GM12878 (cell line): Measurements from ENCODE around the gene OR2T3. TPM values are rescaled to one million over a fixed set of nuclear protein-coding genes. Genes with fewer than 3 reads are reported as not detected.

Experiments
- ATAC-seq: fragments of 200-7000 bp; cut with Tn5 transposase; 3 replicates; pipeline ENCODE4 v1.9.1; 2020; ENCODE audit warnings: mild to moderate bottlenecking, moderate library complexity
- BruUV-seq: library from RNA; stranded (reverse); fragments of 400-500 nt; replicated peaks from 2 replicates; lab custom pipeline; 2021; lab: Mats Ljungman, UMichigan
- CTCF ChIA-PET: fragments of 300-600 bp; sonication (Branson Sonifier 250); formaldehyde crosslinking; extraction: SDS; loops from one replicate; lab custom pipeline; 2021; ENCODE audit warnings: inconsistent platforms; lab: Yijun Ruan, JAX
- POLR2A ChIA-PET: fragments of 350-600 bp; formaldehyde crosslinking; extraction: SDS; loops from one replicate; lab custom pipeline; 2021; ENCODE audit warnings: inconsistent platforms; lab: Charles Lee
- RAD21 ChIA-PET: fragments of 300-600 bp; sonication (Branson Sonifier 250); formaldehyde crosslinking; loops from one replicate; lab custom pipeline; 2023; ENCODE audit warnings: antibody characterized with exemption; ENCODE audit not compliant: unreplicated experiment; lab: Charles Lee
- SMC1A ChIA-PET: fragments of 300-600 bp; sonication (Branson Sonifier 250); formaldehyde crosslinking; loops from one replicate; lab custom pipeline; 2023; ENCODE audit not compliant: unreplicated experiment, uncharacterized antibody; lab: Charles Lee
- DNase-seq: peaks from one replicate; pipeline ENCODE4 v3.0.0-alpha.2; 2011; ENCODE audit warnings: low read depth, low spot score
- FAIRE-seq: peaks from 3 replicates; lab custom pipeline; 2011; peaks lifted over from hg19 to GRCh38; lab: Jason Lieb, UNC
- H2AFZ ChIP-seq: 2 replicates; pipeline ENCODE4 v1.6.0; 2011; ENCODE audit warnings: low read depth, low read length, control low read depth; ENCODE audit not compliant: control insufficient read depth
- H3K27ac ChIP-seq: 2 replicates; pipeline ENCODE4 v1.5.1; 2011; ENCODE audit warnings: control low read depth; ENCODE audit not compliant: control insufficient read depth, insufficient read depth
- H3K27me3 ChIP-seq, 2 experiments: replicated peaks in 1 of 2; 2 replicates each; pipeline versions ENCODE4 v1.6.0 to v1.6.1; 2011; ENCODE audit warnings: low read length in 1 of 2; ENCODE audit not compliant: control insufficient read depth in 2 of 2, insufficient read depth in 2 of 2
- H3K36me3 ChIP-seq, 2 experiments: 2 replicates each; pipeline ENCODE4 v1.5.1; 2011; ENCODE audit warnings: low read length in 1 of 2; ENCODE audit not compliant: control insufficient read depth in 2 of 2, insufficient read depth in 2 of 2
- H3K4me1 ChIP-seq: 2 replicates; pipeline ENCODE4 v1.6.1; 2011; ENCODE audit warnings: mild to moderate bottlenecking, low read length, moderate library complexity, mixed read lengths; ENCODE audit not compliant: control insufficient read depth, insufficient read depth
- H3K4me2 ChIP-seq: 2 replicates; pipeline ENCODE4 v1.6.0; 2011; ENCODE audit warnings: control low read depth; ENCODE audit not compliant: control insufficient read depth, insufficient read depth
- H3K4me3 ChIP-seq: fragments of 200-600 bp; sonication (generic); 2 replicates; pipeline ENCODE4 v1.5.1; 2016
- H3K79me2 ChIP-seq: 2 replicates; pipeline ENCODE4 v1.6.0; 2011; ENCODE audit warnings: low read length; ENCODE audit not compliant: control insufficient read depth, insufficient read depth
- H3K9ac ChIP-seq: 2 replicates; pipeline ENCODE4 v1.8.0; 2011; ENCODE audit warnings: low read length, control low read depth, mixed read lengths; ENCODE audit not compliant: control insufficient read depth, insufficient read depth
- H3K9me3 ChIP-seq: replicated peaks from 3 replicates; pipeline ENCODE4 v1.5.1; 2011; ENCODE audit warnings: mild to moderate bottlenecking, low read length; ENCODE audit not compliant: control insufficient read depth, insufficient read depth
- H4K20me1 ChIP-seq: 2 replicates; pipeline ENCODE4 v1.6.0; 2011; ENCODE audit not compliant: control insufficient read depth, insufficient read depth
- CREM ChIP-seq: IDR thresholded peaks from 2 replicates; pipeline ENCODE4 v1.6.1; 2014; ENCODE audit warnings: antibody characterized with exemption, low read depth
- MEF2A ChIP-seq: IDR thresholded peaks from 2 replicates; pipeline ENCODE4 v1.6.1; 2011; ENCODE audit warnings: low read depth, mild to moderate bottlenecking, low read length, moderate library complexity; ENCODE audit not compliant: insufficient read depth
- NBN ChIP-seq: fragments of 450-650 bp; IDR thresholded peaks from 2 replicates; pipeline ENCODE4 v1.6.1; 2016
- SREBF2 ChIP-seq: IDR thresholded peaks from 2 replicates; pipeline ENCODE4 v1.6.1; 2012; ENCODE audit warnings: mild to moderate bottlenecking, low read length
- SRF ChIP-seq, 2 experiments: IDR thresholded peaks; 2 replicates each; pipeline ENCODE4 v1.6.1; 2011; ENCODE audit warnings: low read depth in 2 of 2, low read length in 2 of 2, mild to moderate bottlenecking in 1 of 2, moderate library complexity in 1 of 2
- WGBS: methylation state at CpG from one replicate; pipeline ENCODE4 v1.1.6; 2016; ENCODE audit warnings: low lambda C conversion rate; ENCODE audit not compliant: insufficient replicate concordance, insufficient coverage; ENCODE audit errors: missing lambda C conversion rate; 5-methylcytosine and 5-hydroxymethylcytosine counted together
- in situ Hi-C: fragments of 300-500 bp; cut with MboI; formaldehyde crosslinking; loops from 9 replicates; pipeline ENCODE4 v1.14.3; 2018; ENCODE audit warnings: mixed read lengths
- intact Hi-C: fragments of 100-400 bp; cut with micrococcal nuclease; formaldehyde crosslinking; loops from one replicate; pipeline ENCODE4 v1.14.2; 2022; ENCODE audit not compliant: unreplicated experiment
- polyA plus RNA-seq, 11 experiments: library from polyadenylated mRNA; depleted of rRNA in 4 of 11; unstranded in 6 of 11; stranded (reverse) in 5 of 11; fragments of >200 nt; fragmentation: Nextera tagmentation in 4 of 11; fragmentation: Illumina TruSeq in 1 of 11; extraction: Ambion mirVana in 4 of 11; extraction: Trizol in 1 of 11; gene quantifications; 1 replicate in 1 of 11; 2 replicates in 10 of 11; pipeline versions ENCODE4 v1.2.1 to v1.2.3, GENCODE V29; 2011 to 2016; ENCODE audit warnings: inconsistent platforms in 2 of 11, missing spikeins in 2 of 11, low read depth in 1 of 11
- total RNA-seq, 4 experiments: library from RNA; depleted of rRNA in 3 of 4; stranded (reverse); fragments of >200 nt in 3 of 4; fragmentation: Illumina TruSeq in 1 of 4; extraction: Trizol in 1 of 4; gene quantifications; 2 replicates each; pipeline versions ENCODE4 v1.2.1 to v1.2.3, GENCODE V29; 2013 to 2021
- TF ChIP-seq, protein P1 (sequence below): fragments of 450-650 bp; IDR thresholded peaks from 2 replicates; pipeline ENCODE4 v1.6.1; 2017; ENCODE audit warnings: mild to moderate bottlenecking
- TF ChIP-seq, protein P2 (sequence below): fragments of 450-650 bp; IDR thresholded peaks from 2 replicates; pipeline ENCODE4 v1.6.1; 2016; ENCODE audit warnings: mild to moderate bottlenecking, moderate library complexity, borderline replicate concordance

Gene OR2T3
- total and polyA plus RNA-seq, 10 of the 15 experiments (the other 5 are each of a cell fraction or from before 2014, with no cell fraction given) = 2.0 to 23.3 (median 7.2) TPM

DNA sequence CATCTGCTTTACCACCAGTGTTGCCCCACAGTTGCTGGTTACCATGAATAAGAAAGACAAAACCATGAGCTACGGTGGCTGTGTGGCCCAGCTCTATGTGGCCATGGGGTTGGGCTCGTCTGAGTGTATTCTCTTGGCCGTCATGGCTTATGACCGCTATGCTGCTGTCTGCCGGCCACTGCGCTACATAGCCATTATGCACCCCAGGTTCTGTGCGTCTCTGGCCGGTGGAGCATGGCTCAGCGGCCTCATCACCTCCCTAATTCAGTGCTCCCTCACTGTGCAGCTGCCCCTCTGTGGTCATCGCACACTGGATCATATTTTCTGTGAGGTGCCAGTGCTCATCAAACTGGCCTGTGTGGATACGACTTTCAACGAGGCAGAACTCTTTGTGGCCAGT, 48.7 kb downstream of the OR2T3 start:
- Histone ChIP-seq H2AFZ (no peak overlapping the region), H3K9ac (no peak overlapping the region), H3K79me2 (no peaks in the 10 kb centered on the region), H3K4me2 (no peak overlapping the region), H3K4me3 (no peak overlapping the region), H3K9me3 (peaks cover 10% of the 10 kb centered on the region; the same call in 2 of the 3 replicates), H3K36me3 (peaks cover 4 to 7% of the 10 kb centered on the region in 2 experiments; a peak in 3 of 4 replicates), H3K27ac (no peak overlapping the region), H4K20me1 (no peaks in the 10 kb centered on the region), H3K4me1 (no peaks in the 10 kb centered on the region), H3K27me3 (no peaks in the 10 kb centered on the region)
- RAD21 ChIA-PET = no interaction called here
- POLR2A ChIA-PET = no interaction called here
- BruUV-seq = no TSS peak
- no peak; the same call in 2 of the 3 replicates for ATAC-seq
- no peak for DNase-seq
- no peak for TF ChIP-seq SREBF2
- TF ChIP-seq NBN = no peak
- TF ChIP-seq CREM = no peak
- TF ChIP-seq, protein P1, sequence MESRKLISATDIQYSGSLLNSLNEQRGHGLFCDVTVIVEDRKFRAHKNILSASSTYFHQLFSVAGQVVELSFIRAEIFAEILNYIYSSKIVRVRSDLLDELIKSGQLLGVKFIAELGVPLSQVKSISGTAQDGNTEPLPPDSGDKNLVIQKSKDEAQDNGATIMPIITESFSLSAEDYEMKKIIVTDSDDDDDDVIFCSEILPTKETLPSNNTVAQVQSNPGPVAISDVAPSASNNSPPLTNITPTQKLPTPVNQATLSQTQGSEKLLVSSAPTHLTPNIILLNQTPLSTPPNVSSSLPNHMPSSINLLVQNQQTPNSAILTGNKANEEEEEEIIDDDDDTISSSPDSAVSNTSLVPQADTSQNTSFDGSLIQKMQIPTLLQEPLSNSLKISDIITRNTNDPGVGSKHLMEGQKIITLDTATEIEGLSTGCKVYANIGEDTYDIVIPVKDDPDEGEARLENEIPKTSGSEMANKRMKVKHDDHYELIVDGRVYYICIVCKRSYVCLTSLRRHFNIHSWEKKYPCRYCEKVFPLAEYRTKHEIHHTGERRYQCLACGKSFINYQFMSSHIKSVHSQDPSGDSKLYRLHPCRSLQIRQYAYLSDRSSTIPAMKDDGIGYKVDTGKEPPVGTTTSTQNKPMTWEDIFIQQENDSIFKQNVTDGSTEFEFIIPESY = 0 out of 2 replicates have a peak, but pooled peaks have one; percentile 48
- TF ChIP-seq MEF2A = no peak
- TF ChIP-seq SRF (IDR thresholded peaks at IDR 0.05; ENCODE audit: low read depth in 2 of 2, low read length in 2 of 2) = no peak
- TF ChIP-seq, protein P2, sequence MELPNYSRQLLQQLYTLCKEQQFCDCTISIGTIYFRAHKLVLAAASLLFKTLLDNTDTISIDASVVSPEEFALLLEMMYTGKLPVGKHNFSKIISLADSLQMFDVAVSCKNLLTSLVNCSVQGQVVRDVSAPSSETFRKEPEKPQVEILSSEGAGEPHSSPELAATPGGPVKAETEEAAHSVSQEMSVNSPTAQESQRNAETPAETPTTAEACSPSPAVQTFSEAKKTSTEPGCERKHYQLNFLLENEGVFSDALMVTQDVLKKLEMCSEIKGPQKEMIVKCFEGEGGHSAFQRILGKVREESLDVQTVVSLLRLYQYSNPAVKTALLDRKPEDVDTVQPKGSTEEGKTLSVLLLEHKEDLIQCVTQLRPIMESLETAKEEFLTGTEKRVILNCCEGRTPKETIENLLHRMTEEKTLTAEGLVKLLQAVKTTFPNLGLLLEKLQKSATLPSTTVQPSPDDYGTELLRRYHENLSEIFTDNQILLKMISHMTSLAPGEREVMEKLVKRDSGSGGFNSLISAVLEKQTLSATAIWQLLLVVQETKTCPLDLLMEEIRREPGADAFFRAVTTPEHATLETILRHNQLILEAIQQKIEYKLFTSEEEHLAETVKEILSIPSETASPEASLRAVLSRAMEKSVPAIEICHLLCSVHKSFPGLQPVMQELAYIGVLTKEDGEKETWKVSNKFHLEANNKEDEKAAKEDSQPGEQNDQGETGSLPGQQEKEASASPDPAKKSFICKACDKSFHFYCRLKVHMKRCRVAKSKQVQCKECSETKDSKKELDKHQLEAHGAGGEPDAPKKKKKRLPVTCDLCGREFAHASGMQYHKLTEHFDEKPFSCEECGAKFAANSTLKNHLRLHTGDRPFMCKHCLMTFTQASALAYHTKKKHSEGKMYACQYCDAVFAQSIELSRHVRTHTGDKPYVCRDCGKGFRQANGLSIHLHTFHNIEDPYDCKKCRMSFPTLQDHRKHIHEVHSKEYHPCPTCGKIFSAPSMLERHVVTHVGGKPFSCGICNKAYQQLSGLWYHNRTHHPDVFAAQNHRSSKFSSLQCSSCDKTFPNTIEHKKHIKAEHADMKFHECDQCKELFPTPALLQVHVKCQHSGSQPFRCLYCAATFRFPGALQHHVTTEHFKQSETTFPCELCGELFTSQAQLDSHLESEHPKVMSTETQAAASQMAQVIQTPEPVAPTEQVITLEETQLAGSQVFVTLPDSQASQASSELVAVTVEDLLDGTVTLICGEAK = no peak
- in situ Hi-C loops = no loop called here
- SMC1A ChIA-PET = no interaction called here
- 92% methylated on average over 12 of the region's 12 CpGs for WGBS
- FAIRE-seq = no peak
- intact Hi-C loops = no loop called here
- CTCF ChIA-PET = no interaction called here

Other genes with a start within 250 kb of the OR2T3 start
Only the 7 nearest of the 18 such genes appear.
- gene OR2T6, start 97.6 kb upstream of the OR2T3 start, total RNA-seq (2014; rRNA removed) = not detected in 2 replicates
- gene OR2T6, start 97.6 kb upstream of the OR2T3 start, total RNA-seq (2014; rRNA removed; fragmentation: Illumina TruSeq; extraction: Trizol) = not detected in 2 replicates
- not detected in 2 replicates for gene OR2T6, start 97.6 kb upstream of the OR2T3 start, total RNA-seq (2021)
- gene OR2T6, start 97.6 kb upstream of the OR2T3 start, polyA plus RNA-seq (2011; rRNA removed) = not detected in 2 replicates
- gene OR2T6, start 97.6 kb upstream of the OR2T3 start, polyA plus RNA-seq (2014; fragmentation: Illumina TruSeq; extraction: Trizol) = not detected in 2 replicates
- gene OR2T6, start 97.6 kb upstream of the OR2T3 start, polyA plus RNA-seq (2014; fragmentation: Nextera tagmentation; extraction: Ambion mirVana) = not detected
- gene OR2T6, start 97.6 kb upstream of the OR2T3 start, polyA plus RNA-seq (2014; rRNA removed) = not detected in 2 replicates
- gene OR2T6, start 97.6 kb upstream of the OR2T3 start, polyA plus RNA-seq (2016; fragmentation: Nextera tagmentation; extraction: Ambion mirVana) = not detected
- not detected in 2 replicates for gene OR2T1, start 70.3 kb upstream of the OR2T3 start, total RNA-seq (2014; rRNA removed)
- not detected in 2 replicates for gene OR2T1, start 70.3 kb upstream of the OR2T3 start, total RNA-seq (2014; rRNA removed; fragmentation: Illumina TruSeq; extraction: Trizol)
- gene OR2T1, start 70.3 kb upstream of the OR2T3 start, total RNA-seq (2021) = not detected in 2 replicates
- 0.04 TPM in 1 of 2 replicates, not detected in the other for gene OR2T1, start 70.3 kb upstream of the OR2T3 start, polyA plus RNA-seq (2011; rRNA removed)
- not detected in 2 replicates for gene OR2T1, start 70.3 kb upstream of the OR2T3 start, polyA plus RNA-seq (2014; fragmentation: Illumina TruSeq; extraction: Trizol)
- gene OR2T1, start 70.3 kb upstream of the OR2T3 start, polyA plus RNA-seq (2014; fragmentation: Nextera tagmentation; extraction: Ambion mirVana) = under 1 TPM in 1 of 2 experiments, not detected in 1; 0.02 TPM
- gene OR2T1, start 70.3 kb upstream of the OR2T3 start, polyA plus RNA-seq (2014; rRNA removed) = not detected in 2 replicates
- not detected for gene OR2T1, start 70.3 kb upstream of the OR2T3 start, polyA plus RNA-seq (2016; fragmentation: Nextera tagmentation; extraction: Ambion mirVana)
- 6.3 and 8.8 TPM in 2 replicates for gene OR2T2, start 27.7 kb upstream of the OR2T3 start, total RNA-seq (2014; rRNA removed)
- gene OR2T2, start 27.7 kb upstream of the OR2T3 start, total RNA-seq (2014; rRNA removed; fragmentation: Illumina TruSeq; extraction: Trizol) = 6.7 and 7.0 TPM in 2 replicates
- gene OR2T2, start 27.7 kb upstream of the OR2T3 start, total RNA-seq (2021) = 3.8 and 4.4 TPM in 2 replicates
- 5.0 TPM in 2 replicates for gene OR2T2, start 27.7 kb upstream of the OR2T3 start, polyA plus RNA-seq (2011; rRNA removed)
- gene OR2T2, start 27.7 kb upstream of the OR2T3 start, polyA plus RNA-seq (2014; fragmentation: Illumina TruSeq; extraction: Trizol) = 0.57 and 0.60 TPM in 2 replicates
- gene OR2T2, start 27.7 kb upstream of the OR2T3 start, polyA plus RNA-seq (2014; fragmentation: Nextera tagmentation; extraction: Ambion mirVana) = under 1 TPM; 0.07 to 0.18 TPM
- 0.68 and 0.79 TPM in 2 replicates for gene OR2T2, start 27.7 kb upstream of the OR2T3 start, polyA plus RNA-seq (2014; rRNA removed)
- gene OR2T2, start 27.7 kb upstream of the OR2T3 start, polyA plus RNA-seq (2016; fragmentation: Nextera tagmentation; extraction: Ambion mirVana) = 1 to 10 TPM in 1 of 2 experiments, under 1 TPM in 1; 0.86 to 1.5 TPM
- 0.33 and 1.5 TPM in 2 replicates for gene OR2T5, start 15.2 kb downstream of the OR2T3 start, total RNA-seq (2014; rRNA removed)
- gene OR2T5, start 15.2 kb downstream of the OR2T3 start, total RNA-seq (2014; rRNA removed; fragmentation: Illumina TruSeq; extraction: Trizol) = 1.2 and 1.4 TPM in 2 replicates
- 0.59 and 0.88 TPM in 2 replicates for gene OR2T5, start 15.2 kb downstream of the OR2T3 start, total RNA-seq (2021)
- 0.81 and 1.4 TPM in 2 replicates for gene OR2T5, start 15.2 kb downstream of the OR2T3 start, polyA plus RNA-seq (2011; rRNA removed)
- 0.07 and 0.63 TPM in 2 replicates for gene OR2T5, start 15.2 kb downstream of the OR2T3 start, polyA plus RNA-seq (2014; fragmentation: Illumina TruSeq; extraction: Trizol)
- under 1 TPM; 0.08 to 0.31 TPM for gene OR2T5, start 15.2 kb downstream of the OR2T3 start, polyA plus RNA-seq (2014; fragmentation: Nextera tagmentation; extraction: Ambion mirVana)
- 0.88 TPM in 1 of 2 replicates, not detected in the other for gene OR2T5, start 15.2 kb downstream of the OR2T3 start, polyA plus RNA-seq (2014; rRNA removed)
- gene OR2T5, start 15.2 kb downstream of the OR2T3 start, polyA plus RNA-seq (2016; fragmentation: Nextera tagmentation; extraction: Ambion mirVana) = under 1 TPM in 1 of 2 experiments, not detected in 1; 0.16 TPM
- gene OR2G6, start 34.7 kb downstream of the OR2T3 start, total RNA-seq (2014; rRNA removed) = 1.4 and 2.2 TPM in 2 replicates
- 1.8 and 2.4 TPM in 2 replicates for gene OR2G6, start 34.7 kb downstream of the OR2T3 start, total RNA-seq (2014; rRNA removed; fragmentation: Illumina TruSeq; extraction: Trizol)
- 0.77 and 1.1 TPM in 2 replicates for gene OR2G6, start 34.7 kb downstream of the OR2T3 start, total RNA-seq (2021)
- gene OR2G6, start 34.7 kb downstream of the OR2T3 start, polyA plus RNA-seq (2011; rRNA removed) = 1.9 and 2.6 TPM in 2 replicates
- 0.41 and 0.44 TPM in 2 replicates for gene OR2G6, start 34.7 kb downstream of the OR2T3 start, polyA plus RNA-seq (2014; fragmentation: Illumina TruSeq; extraction: Trizol)
- under 1 TPM; 0.27 to 0.50 TPM for gene OR2G6, start 34.7 kb downstream of the OR2T3 start, polyA plus RNA-seq (2014; fragmentation: Nextera tagmentation; extraction: Ambion mirVana)
- 0.27 and 0.69 TPM in 2 replicates for gene OR2G6, start 34.7 kb downstream of the OR2T3 start, polyA plus RNA-seq (2014; rRNA removed)
- under 1 TPM; 0.21 to 0.74 TPM for gene OR2G6, start 34.7 kb downstream of the OR2T3 start, polyA plus RNA-seq (2016; fragmentation: Nextera tagmentation; extraction: Ambion mirVana)
- 3.5 and 9.4 TPM in 2 replicates for gene OR2T29, start 89.4 kb downstream of the OR2T3 start, total RNA-seq (2014; rRNA removed)
- gene OR2T29, start 89.4 kb downstream of the OR2T3 start, total RNA-seq (2014; rRNA removed; fragmentation: Illumina TruSeq; extraction: Trizol) = 4.2 and 5.4 TPM in 2 replicates
- gene OR2T29, start 89.4 kb downstream of the OR2T3 start, total RNA-seq (2021) = 3.4 and 4.6 TPM in 2 replicates
- gene OR2T29, start 89.4 kb downstream of the OR2T3 start, polyA plus RNA-seq (2011; rRNA removed) = 5.8 and 10.2 TPM in 2 replicates
- gene OR2T29, start 89.4 kb downstream of the OR2T3 start, polyA plus RNA-seq (2014; fragmentation: Illumina TruSeq; extraction: Trizol) = 0.49 and 1.5 TPM in 2 replicates
- gene OR2T29, start 89.4 kb downstream of the OR2T3 start, polyA plus RNA-seq (2014; fragmentation: Nextera tagmentation; extraction: Ambion mirVana) = 1 to 10 TPM in 1 of 2 experiments, under 1 TPM in 1; 0.49 to 1.3 TPM
- 0.22 and 1.0 TPM in 2 replicates for gene OR2T29, start 89.4 kb downstream of the OR2T3 start, polyA plus RNA-seq (2014; rRNA removed)
- 1 to 10 TPM; 1.2 to 1.3 TPM for gene OR2T29, start 89.4 kb downstream of the OR2T3 start, polyA plus RNA-seq (2016; fragmentation: Nextera tagmentation; extraction: Ambion mirVana)
- gene OR2T34, start 101.4 kb downstream of the OR2T3 start, total RNA-seq (2014; rRNA removed) = 0.56 and 1.0 TPM in 2 replicates
- gene OR2T34, start 101.4 kb downstream of the OR2T3 start, total RNA-seq (2014; rRNA removed; fragmentation: Illumina TruSeq; extraction: Trizol) = 0.36 and 0.60 TPM in 2 replicates
- 0.64 and 1.0 TPM in 2 replicates for gene OR2T34, start 101.4 kb downstream of the OR2T3 start, total RNA-seq (2021)
- 1.5 and 2.7 TPM in 2 replicates for gene OR2T34, start 101.4 kb downstream of the OR2T3 start, polyA plus RNA-seq (2011; rRNA removed)
- 0.40 and 1.9 TPM in 2 replicates for gene OR2T34, start 101.4 kb downstream of the OR2T3 start, polyA plus RNA-seq (2014; fragmentation: Illumina TruSeq; extraction: Trizol)
- gene OR2T34, start 101.4 kb downstream of the OR2T3 start, polyA plus RNA-seq (2014; fragmentation: Nextera tagmentation; extraction: Ambion mirVana) = under 1 TPM in 1 of 2 experiments, not detected in 1; 0.16 TPM
- 0.33 and 0.65 TPM in 2 replicates for gene OR2T34, start 101.4 kb downstream of the OR2T3 start, polyA plus RNA-seq (2014; rRNA removed)
- under 1 TPM in 1 of 2 experiments, not detected in 1; 0.28 TPM for gene OR2T34, start 101.4 kb downstream of the OR2T3 start, polyA plus RNA-seq (2016; fragmentation: Nextera tagmentation; extraction: Ambion mirVana)